Stimulated activated CD4-positive, alpha-beta T cell treated with anti-CD3 and anti-CD28 coated beads, Interleukin-2, amount 100 ng/mL, for 4 hours (primary cell): ENCODE data around the gene SNAP25.

Experiments
- DNase-seq: peaks from one replicate; pipeline ENCODE4 v3.0.0-alpha.2; 2020; ENCODE audit warnings: low read depth

Gene SNAP25

GRCh38 chr20:10216146-10216791 is 2.4 kb upstream of the SNAP25 start:
- no peak for DNase-seq

- DNase-seq, result no peak
These were observed 764 bp upstream of the SNAP25 start for GRCh38 chr20:10217721-10218410.

- peak; percentile 15 for DNase-seq
These were observed 792 bp downstream of the SNAP25 start for GRCh38 chr20:10219452-10219791.

- DNase-seq, result no peak
These were observed 1.5 kb downstream of the SNAP25 start for GRCh38 chr20:10219993-10220750.

GRCh38 chr20:10221021-10221420 is 2.4 kb downstream of the SNAP25 start:
- no peak for DNase-seq

- DNase-seq, result no peak
These were observed 6.9 kb downstream of the SNAP25 start for GRCh38 chr20:10225439-10226060.

- no peak for DNase-seq
These were observed 9.7 kb downstream of the SNAP25 start for GRCh38 chr20:10228330-10228729.

- no peak for DNase-seq
These were observed 12.7 kb downstream of the SNAP25 start for GRCh38 chr20:10231290-10231689.

GRCh38 chr20:10236540-10237533 is 18.2 kb downstream of the SNAP25 start:
- no peak for DNase-seq

GRCh38 chr20:10239954-10240353 is 21.3 kb downstream of the SNAP25 start:
- no peak for DNase-seq

GRCh38 chr20:10240655-10241054 is 22.0 kb downstream of the SNAP25 start:
- no peak for DNase-seq

GRCh38 chr20:10242166-10242565 is 23.5 kb downstream of the SNAP25 start:
- no peak for DNase-seq

GRCh38 chr20:10247440-10247839 is 28.8 kb downstream of the SNAP25 start:
- DNase-seq, result no peak

GRCh38 chr20:10249048-10249770 is 30.6 kb downstream of the SNAP25 start:
- DNase-seq, result no peak

- no peak for DNase-seq
These were observed 31.2 kb downstream of the SNAP25 start for GRCh38 chr20:10249822-10250221.

GRCh38 chr20:10250902-10251301 is 32.3 kb downstream of the SNAP25 start:
- no peak for DNase-seq

- DNase-seq, result no peak
These were observed 35.1 kb downstream of the SNAP25 start for GRCh38 chr20:10253780-10254179.

- DNase-seq, result no peak
These were observed 37.2 kb downstream of the SNAP25 start for GRCh38 chr20:10255846-10256245.

GRCh38 chr20:10259166-10259565 is 40.5 kb downstream of the SNAP25 start:
- DNase-seq, result no peak

GRCh38 chr20:10260316-10260715 is 41.7 kb downstream of the SNAP25 start:
- no peak for DNase-seq

- DNase-seq, result no peak
These were observed 43.1 kb downstream of the SNAP25 start for GRCh38 chr20:10261702-10262101.
